Measurements from ENCODE around the gene RAB28. TPM values are rescaled to one million over a fixed set of nuclear protein-coding genes. Genes with fewer than 3 reads are reported as not detected.

RAB28 gene
- total RNA-seq, 1 experiment from 2014 or later, result 17.1 TPM

- Mint-ChIP-seq H3K9me3 (peaks cover 15% of the 10 kb centered on the region), H3K4me1 (no peaks in the 10 kb centered on the region), H3K27me3 (ENCODE audit: low read depth) (no peaks in the 10 kb centered on the region; the same call in 1 of the 2 replicates), H3K4me3 (no peak overlapping the region), H3K36me3 (no peaks in the 10 kb centered on the region), H3K27ac (no peak overlapping the region)
- ChIA-PET POLR2A (no interaction called here), CTCF (interaction anchor here (1.1 to 1.7 kb wide), 2 partner anchors 13 to 45 kb away, joined by 3 to 4 read pairs; no protein-coding TSS in a partner anchor)
- ATAC-seq (no peak), DNase-seq (ENCODE audit: low spot score) (no peak)
- TF ChIP-seq CREB1 (CRISPR knock-in tag; IDR thresholded peaks at IDR 0.05) (no peak), FOXJ3 (CRISPR knock-in tag; IDR thresholded peaks at IDR 0.05; ENCODE audit: borderline replicate concordance) (no peak), KAT7 (CRISPR knock-in tag; IDR thresholded peaks at IDR 0.05; ENCODE audit: borderline replicate concordance) (no peak), ZNF512 (CRISPR knock-in tag; IDR thresholded peaks at IDR 0.05; ENCODE audit: borderline replicate concordance) (no peak), TEAD4 (CRISPR knock-in tag; IDR thresholded peaks at IDR 0.05) (no peak), NR2C2 (CRISPR knock-in tag; IDR thresholded peaks at IDR 0.05) (no peak)
These were observed 12.5 kb upstream of the RAB28 start for GRCh38 chr4:13496605-13497004.

- Mint-ChIP-seq H3K4me3 (no peak overlapping the region), H3K9me3 (peaks cover 11% of the 10 kb centered on the region), H3K27ac (no peak overlapping the region), H3K27me3 (ENCODE audit: low read depth) (no peaks in the 10 kb centered on the region; the same call in 1 of the 2 replicates), H3K36me3 (no peaks in the 10 kb centered on the region), H3K4me1 (no peaks in the 10 kb centered on the region)
- ChIA-PET CTCF (no interaction called here), POLR2A (no interaction called here)
- no peak for ATAC-seq
- no peak for TF ChIP-seq KAT7 (CRISPR knock-in tag; IDR thresholded peaks at IDR 0.05; ENCODE audit: borderline replicate concordance)
- TF ChIP-seq TEAD1 (CRISPR knock-in tag; IDR thresholded peaks at IDR 0.05), result no peak
- no peak for TF ChIP-seq ZNF263 (CRISPR knock-in tag; IDR thresholded peaks at IDR 0.05; ENCODE audit: low read depth)
- DNase-seq (ENCODE audit: low spot score), result no peak
These were observed 11.6 kb upstream of the RAB28 start for GRCh38 chr4:13495753-13496152.

GRCh38 chr4:13493793-13494192 is 9.7 kb upstream of the RAB28 start:
- H3K4me1 Mint-ChIP-seq, result no peaks in the 10 kb centered on the region
- TF ChIP-seq STAT6 (CRISPR knock-in tag; conservative IDR thresholded peaks at IDR 0.05; ENCODE audit: low read depth) (no peak), ERG (CRISPR knock-in tag; IDR thresholded peaks at IDR 0.05) (no peak), E2F1 (CRISPR knock-in tag; IDR thresholded peaks at IDR 0.05) (no peak)
- H3K27me3 Mint-ChIP-seq (ENCODE audit: low read depth), result peaks cover 2% of the 10 kb centered on the region; the same call in 1 of the 2 replicates
- DNase-seq (ENCODE audit: low spot score), result no peak
- ChIA-PET CTCF (no interaction called here), POLR2A (no interaction called here)
- H3K9me3 Mint-ChIP-seq, result peaks cover 14% of the 10 kb centered on the region
- no peak for ATAC-seq
- H3K27ac Mint-ChIP-seq, result no peak overlapping the region
- no peaks in the 10 kb centered on the region for H3K36me3 Mint-ChIP-seq
- H3K4me3 Mint-ChIP-seq, result no peak overlapping the region

- POLR2A ChIA-PET, result no interaction called here
- CTCF ChIA-PET, result no interaction called here
- Mint-ChIP-seq H3K4me3 (no peak overlapping the region), H3K27ac (no peak overlapping the region), H3K9me3 (peaks cover 22% of the 10 kb centered on the region), H3K36me3 (no peaks in the 10 kb centered on the region), H3K4me1 (no peaks in the 10 kb centered on the region), H3K27me3 (ENCODE audit: low read depth) (peaks cover 8% of the 10 kb centered on the region)
- DNase-seq (ENCODE audit: low spot score), result no peak
- no peak for ATAC-seq
- TF ChIP-seq E2F4 (CRISPR knock-in tag; IDR thresholded peaks at IDR 0.05; ENCODE audit: borderline replicate concordance, low read depth), result no peak
- no peak for TF ChIP-seq USF2 (CRISPR knock-in tag; IDR thresholded peaks at IDR 0.05)
- TF ChIP-seq NR2C2 (CRISPR knock-in tag; IDR thresholded peaks at IDR 0.05), result no peak
- no peak for TF ChIP-seq HMGA2 (CRISPR knock-in tag; IDR thresholded peaks at IDR 0.05)
- TF ChIP-seq SMAD3 (CRISPR knock-in tag; IDR thresholded peaks at IDR 0.05; ENCODE audit: borderline replicate concordance), result no peak
- TF ChIP-seq ZNF138 (CRISPR knock-in tag; conservative IDR thresholded peaks at IDR 0.05), result no peak
These were observed 8.6 kb upstream of the RAB28 start for GRCh38 chr4:13492747-13493146.
